Dermis microvascular lymphatic vessel endothelial cell (primary cell): ENCODE measurements around the gene ALK. TPM values are rescaled to one million over a fixed set of nuclear protein-coding genes. Genes with fewer than 3 reads are reported as not detected.
"Not testable (repeated sequence)": the region's sequence is repeated elsewhere in the genome, so short reads cannot be mapped to it uniquely, and the experiment has no call there.

ENCODE experiments used
- DNase-seq, 2 donors: peaks; one replicate each; pipeline versions ENCODE4 v3.0.0 to v3.0.0-alpha.2; 2010; ENCODE audit warnings: low read depth in 2 of 2
- total RNA-seq: library from RNA; depleted of rRNA; stranded (reverse); fragments of >200 nt; gene quantifications from 2 replicates; pipeline ENCODE4 v1.2.1, GENCODE V29; 2014

ALK gene
- total RNA-seq, 1 donor from 2014 or later = not detected

DNA sequence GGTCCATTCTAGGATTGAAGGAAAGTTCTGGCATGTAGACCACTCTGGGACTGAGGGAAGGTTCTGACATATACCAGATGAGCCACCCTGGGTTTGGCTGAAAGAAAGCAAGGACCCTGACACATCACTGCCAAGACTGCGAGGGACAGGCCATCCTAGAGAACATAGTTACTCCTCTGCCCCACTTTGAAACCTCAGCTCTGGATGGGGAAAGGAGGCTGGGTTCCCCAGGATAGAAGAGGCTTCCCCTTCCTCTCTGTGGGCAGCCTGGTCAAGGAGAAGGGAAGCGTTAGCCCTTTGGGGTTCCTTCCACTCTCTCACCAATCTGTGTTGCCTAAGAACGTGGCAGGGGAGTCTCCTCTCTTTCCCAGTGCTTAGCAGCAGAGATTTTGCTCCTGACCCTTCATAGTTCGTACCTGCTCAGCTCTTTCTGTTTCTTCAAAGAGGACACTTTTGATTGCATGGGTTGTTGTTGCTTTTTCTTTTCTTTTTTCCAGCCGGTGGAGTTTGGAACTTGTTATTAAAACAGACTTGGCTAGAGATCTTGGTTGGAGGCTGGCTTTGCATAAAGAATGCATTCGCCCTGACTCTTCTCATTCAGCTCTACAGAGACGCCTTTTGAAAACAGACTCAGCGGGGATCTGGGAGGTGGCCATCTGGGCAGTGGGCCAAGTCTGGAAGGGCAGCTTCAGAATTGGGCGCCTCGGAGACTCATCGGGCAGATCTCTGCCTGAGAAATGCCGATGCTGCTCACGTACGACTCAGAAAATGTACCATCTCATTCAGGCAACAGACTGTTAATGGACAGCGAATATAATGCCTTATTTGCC is 640.1 kb downstream of the ALK start:
- DNase-seq = no peak

DNA sequence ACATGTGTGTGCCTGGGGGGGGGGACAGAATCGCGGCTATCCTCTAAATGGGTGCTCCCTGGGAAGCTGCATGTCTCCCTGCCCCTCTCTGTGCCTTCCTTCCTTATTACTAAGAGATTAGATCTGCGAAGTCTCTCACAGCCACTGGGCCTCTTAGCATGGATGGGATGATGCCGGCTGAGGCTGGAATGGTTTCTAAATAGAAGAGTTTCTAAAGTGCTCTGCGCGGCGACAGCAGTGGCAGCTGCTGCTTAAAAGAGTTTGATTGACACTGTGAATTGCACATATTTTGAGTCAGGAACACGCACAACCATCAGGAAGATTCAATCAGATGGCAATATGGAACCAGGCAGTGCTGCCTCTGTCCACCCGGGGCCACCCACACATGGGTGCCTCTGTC is 642.4 kb downstream of the ALK start:
- DNase-seq = no peak

DNA sequence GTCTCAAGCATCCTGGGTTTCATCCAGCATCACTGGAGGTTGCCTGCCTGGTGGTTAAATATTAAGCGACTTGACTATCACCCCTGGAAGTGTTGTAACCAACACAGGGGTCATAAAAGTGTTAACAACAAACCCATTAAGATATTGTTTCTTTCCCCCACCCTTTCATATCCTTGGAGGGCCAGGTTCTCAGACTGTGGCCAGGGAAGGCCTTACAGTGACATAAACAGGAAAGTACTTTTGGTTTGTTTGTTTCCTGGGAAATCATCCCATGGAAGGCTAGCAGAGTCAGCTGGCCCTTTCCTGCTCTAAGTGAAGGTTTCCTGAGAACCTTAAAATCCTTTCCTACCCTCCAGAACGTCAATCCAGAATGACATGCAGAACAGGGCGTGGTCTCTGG is 645.2 kb downstream of the ALK start:
- DNase-seq = no peak

DNA sequence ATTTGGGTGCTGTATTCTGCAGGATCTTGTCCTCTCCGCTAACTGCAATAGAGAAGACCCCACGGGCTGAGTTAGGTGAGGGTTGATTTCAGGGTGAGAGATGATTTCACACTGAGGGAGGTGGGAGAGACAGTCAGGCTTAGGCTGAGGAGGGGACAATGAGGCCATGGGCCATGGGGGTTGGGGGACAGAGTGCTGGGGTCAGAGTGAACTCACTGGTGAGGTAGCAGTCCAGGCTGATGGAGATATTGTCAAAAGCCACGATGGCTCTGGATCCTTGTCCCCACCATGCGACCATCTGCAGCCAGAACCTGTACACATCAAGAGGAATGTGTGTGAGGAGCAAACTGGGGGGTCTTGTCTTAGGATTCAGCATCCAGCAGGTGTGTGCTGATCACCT is 646.2 kb downstream of the ALK start:
- DNase-seq = no peak

DNA sequence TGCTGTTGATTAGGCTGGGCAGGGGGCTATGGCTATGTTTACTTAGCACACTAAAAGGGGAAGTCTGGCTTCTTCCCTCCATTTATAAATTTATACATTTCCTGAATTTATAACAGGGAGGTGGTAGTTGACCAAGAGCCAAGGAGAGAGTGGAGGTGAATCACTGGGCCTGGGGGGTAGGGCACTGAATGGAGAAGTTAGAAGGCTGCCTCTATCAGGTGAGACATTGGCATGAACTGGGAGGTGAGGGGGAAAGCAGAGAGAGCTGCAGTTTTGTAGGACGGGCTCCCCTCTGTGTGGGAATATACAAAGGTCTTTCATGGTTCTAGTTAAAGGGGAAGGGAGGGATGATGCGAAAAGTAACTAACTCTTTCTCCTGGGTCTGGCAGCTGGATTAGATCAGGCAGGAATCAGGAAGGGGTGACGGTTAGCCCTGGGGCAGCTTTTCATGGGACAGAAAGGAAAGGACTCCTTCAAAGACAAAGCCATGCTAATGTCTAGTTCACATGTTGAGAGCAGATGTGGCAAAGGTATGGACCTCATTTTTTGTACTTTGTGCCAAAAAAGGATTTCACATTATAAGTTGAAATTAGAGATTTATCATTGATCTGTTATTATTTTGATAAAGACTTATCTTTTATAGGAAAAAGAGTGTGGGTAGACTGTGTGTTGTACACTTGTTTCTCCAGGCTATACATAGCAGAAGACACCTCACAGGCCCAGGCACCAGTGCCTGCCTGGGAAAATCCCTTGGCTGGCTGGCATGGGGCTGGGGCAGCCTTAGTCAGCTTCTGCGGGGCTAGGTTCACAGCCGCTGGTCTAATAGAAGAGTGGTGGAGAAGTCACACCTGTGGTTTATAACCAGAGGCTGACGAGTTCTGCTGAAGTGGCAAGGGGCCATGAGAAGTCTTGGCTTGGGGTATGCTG is 647.4 kb downstream of the ALK start:
- no peak for DNase-seq

DNA sequence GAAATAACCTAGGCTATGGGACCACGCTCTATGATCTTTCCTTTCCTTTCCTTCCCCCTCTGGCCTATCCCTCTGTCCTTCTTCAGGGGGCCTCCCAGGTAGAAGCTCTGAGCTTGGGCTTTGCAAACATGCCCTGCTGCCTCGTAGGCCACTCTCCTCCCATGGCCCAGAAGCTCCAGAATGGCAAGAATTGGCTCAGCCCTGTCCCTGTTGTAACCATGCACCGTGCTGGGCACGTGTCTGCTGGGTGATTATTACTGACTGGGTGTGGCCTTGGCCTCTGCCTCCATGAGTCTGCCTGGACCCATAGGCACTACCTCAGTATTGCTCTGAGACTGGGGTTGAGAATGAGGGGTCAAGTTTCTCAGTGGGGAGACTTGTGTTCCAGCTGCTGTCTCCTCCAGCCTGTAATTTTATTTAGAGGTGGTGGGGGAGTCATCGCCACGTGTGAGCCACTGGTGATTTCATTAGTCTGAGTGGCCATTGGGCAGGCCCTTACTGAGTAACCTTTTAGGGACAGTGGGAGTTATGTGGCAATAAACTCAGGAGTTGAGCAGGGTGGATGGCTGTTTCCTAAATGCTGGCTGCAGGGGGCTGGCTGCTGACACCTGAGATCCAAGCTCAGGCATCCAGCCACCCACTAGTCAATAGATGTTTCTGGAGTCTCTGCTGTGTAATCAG is 648.2 kb downstream of the ALK start:
- DNase-seq = no peak

DNA sequence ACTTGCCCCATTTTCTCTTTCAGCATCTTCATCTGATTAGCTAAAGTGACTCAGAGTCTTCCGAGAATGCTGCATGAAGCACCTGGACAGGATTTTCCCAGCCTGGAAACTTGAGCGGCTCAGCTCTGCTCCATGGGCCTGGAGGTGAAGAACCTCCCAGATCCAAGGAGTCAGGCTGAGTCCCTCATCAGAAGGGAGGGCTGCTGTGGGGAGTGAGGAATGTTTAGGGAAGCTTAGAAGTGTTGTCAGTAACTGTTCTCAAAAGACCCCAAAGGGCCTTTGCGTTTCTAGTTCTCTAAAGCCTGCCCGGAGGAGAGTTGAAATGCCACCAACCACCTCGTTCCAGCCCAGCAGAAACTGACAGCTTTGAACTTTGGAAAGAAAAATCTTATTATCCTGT is 649.1 kb downstream of the ALK start:
- no peak for DNase-seq

DNA sequence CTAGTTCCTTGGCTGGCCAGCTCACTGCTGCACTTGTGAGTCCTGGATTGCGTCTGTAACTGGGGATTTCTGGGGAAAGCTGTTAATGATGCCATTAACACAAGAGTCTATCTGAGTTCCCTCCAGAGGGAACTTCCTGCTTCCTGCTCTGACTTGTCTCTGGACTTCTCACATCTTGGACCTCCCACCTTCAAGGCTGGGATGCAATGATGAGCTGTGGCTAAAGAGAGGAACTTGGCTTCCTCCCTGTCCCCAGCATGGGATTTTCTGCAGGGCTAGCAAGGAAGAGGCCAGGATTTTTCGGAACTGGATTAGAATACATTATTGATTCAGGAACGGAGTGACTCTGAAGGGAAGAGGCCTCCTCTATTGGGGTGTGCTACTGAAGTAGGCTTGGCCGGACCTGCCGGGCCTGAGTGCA is 650.7 kb downstream of the ALK start:
- no peak for DNase-seq

DNA sequence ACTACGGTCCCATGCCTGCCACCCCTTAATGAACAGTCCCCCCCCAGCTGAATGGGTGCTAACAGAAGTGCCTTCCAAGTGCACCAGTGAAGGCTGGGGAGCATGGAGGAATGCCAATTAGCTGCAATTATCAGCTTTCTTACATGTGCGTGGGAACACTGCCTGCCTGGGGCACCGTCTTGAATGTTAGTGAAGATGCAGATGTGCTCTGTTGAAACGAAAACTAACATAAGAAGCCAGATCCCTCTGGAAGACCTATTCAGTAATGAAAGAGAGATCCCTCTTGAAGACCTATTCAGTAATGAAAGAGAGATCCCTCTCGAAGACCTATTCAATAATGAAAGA is 651.6 kb downstream of the ALK start:
- DNase-seq = no peak

DNA sequence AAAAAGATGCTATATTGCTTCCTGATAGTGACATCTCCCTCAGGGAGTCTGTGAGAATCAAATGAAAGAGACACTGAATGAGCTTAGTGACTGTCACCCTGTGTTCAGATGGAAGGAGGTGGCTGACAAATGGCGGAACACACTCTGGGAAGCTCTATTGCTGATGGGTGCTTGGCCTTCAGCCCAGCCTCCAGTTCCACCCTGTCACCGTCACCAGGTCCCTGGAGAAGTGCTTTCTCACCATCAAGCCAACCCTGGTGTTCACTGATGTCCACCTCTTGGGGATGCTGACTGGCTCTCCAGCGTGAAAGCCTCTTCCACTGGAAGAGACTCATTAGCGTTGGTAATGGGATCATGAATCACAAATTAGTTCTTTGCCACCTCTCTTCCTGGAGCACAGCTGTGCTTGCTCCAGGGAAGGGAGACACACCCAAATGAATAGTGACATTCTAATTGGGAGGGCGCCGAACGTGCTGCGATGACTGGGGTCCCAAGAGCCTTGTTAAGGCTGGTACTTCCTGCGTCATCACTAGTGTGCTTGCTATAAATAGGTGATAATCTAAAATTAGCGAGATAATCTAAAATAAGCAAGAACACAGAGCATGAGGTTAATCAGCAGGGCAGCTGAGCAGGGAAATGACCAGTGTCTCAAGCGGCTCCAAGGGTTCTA is 652.2 kb downstream of the ALK start:
- DNase-seq = no peak

DNA sequence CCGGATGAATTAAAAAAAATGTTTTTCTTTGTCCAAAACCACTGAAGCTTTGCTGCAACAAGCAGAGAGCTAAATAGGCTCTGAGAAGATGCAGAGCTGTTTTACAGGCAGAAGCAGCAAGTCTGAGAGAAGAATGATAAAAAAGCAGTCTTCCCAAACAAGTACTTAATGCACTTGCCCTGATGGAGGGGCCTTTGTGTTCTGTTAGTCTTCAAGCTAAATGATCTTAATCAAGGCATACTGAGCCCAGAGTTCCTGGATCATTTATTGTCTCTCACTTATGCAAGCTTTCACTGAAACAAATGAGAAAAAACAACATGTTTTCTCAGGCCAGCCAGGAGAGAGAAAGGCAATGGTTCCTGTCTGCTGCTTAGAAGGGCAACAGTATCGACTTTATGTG is 653.7 kb downstream of the ALK start:
- no peak for DNase-seq

DNA sequence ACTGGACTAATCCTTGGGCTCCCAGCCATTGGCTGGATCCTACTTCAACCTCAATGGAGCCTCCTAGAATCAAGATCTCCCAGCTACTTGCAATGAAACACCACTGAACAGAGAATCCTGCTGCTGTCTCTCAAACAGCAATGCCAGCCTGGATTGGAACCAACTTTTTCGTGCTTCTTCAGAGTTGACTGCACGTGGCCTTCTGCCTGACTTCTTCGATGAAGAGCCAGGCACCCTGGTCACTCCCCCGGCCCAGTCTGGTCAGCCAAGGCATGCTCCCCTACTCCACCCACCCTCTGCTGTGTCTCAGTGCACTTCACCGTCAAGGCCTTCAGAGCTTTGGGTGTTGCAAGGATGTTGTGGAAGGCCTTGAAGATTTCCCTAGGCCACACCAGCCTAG is 657.5 kb downstream of the ALK start:
- no peak for DNase-seq

DNA sequence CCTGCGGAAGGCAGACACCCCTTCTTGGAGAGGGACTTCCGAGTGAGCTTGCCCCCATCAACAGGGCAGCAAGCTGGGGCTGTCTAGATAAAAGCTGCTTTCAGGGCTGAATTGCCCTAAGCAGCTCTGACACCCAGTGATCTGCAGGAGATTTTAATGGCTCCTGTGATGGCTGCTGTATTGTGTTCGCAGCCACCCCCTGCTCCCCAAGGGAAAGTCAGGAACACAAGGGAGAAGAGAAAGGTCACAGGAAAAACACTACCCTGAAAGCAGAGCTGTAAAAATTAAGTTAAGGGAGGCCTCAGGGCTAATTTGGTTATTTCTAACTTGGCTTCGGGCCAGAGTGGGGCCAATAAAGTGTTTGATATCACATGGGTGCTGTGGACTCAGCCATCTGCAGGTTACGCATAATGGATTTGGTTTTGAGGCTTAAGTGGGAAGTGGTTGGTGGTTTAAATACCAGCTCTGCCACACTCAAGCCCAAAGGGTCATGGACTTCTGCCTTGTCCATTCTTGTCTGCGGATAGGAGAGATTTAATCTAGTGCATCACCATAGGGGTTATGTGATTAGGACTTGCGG is 658.6 kb downstream of the ALK start:
- no peak for DNase-seq

DNA sequence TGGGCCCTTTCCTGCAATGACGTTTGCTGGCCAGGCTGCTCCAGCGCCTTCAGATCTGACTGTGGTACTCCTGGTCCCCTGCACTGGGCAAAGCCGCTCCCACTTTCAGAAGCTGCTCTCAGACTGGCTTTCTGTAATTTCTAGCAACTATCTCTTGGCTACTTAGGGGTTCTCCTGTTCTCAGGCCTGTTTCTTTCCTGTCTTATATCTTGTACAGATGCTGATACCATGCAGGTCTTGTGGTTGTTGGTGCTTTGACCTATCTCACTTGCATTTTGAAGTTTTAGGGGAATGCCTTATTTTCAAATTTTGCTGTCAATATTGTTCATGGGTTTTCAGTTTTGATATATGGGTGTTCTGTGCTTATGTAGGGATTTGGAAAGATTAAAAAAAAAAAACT is 660.4 kb downstream of the ALK start:
- no peak for DNase-seq

DNA sequence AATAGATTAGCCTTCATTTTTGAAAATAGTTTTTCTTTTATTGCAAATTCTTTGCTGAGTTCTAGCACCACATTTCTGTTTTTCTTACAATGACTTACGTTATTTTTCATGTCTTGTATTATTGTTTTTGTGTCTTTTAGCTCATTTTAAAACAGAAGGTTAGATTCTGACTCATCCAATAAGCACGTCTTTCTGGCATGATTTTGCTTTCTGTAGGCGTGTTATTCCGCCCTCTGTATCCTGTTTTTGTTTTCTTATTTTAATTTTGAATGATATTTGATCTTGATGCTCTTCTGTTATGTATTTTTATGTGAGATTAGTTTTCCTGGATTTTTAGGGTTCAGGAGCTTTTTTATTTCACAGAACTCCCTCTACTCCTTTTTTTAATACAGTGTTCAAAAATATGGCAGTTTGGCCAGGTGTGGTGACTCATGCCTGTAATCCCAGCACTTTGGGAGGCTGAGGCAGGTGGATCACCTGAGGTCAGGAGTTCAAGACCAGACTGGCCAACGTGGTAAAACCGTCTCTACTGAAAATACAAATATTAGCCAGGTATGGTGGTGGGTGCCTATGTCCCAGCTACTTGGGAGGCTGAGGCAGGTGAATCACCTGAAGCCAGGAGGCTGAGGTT is 661.1 kb downstream of the ALK start:
- peak in 1 of 2 donors; percentile 76 for DNase-seq

DNA sequence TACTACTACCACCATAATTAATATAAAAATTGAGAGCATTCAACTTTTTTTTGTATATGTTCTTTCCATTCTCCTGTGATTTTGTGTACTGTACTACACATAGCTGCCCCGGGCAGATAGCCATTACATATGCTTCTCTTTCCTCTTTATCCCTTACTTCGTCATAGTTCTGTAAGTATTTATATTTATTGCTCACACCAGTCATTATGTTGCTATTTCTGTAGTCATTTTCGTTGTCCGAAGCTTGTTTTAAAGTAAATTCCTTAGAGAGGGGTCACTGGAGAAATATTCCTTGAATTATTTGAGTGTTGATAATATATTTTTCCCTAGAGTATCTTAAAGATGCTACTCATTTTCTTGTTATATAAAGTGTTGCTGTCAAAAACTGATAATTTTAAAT is 662.2 kb downstream of the ALK start:
- peak in 1 of 2 donors; percentile 22 for DNase-seq

DNA sequence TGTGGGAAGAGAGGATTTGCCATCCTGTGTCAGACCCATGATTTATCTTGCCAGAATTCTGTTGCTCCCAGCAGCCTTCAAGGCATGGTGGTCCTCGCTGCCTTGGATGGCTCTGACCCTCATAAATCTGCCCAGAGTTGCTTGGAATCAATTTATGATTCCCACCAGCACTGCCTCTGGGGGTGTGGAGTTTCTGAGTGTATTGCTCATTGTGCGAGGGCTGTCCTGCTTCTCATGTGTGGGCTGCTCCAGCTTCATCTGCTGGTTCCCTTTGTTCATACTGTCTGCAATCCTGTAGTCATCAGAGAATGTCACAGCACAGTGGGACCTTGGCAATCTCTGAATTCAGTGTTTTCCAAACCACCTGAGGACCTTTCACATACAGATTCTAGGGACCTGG is 666.4 kb downstream of the ALK start:
- DNase-seq = no peak

DNA sequence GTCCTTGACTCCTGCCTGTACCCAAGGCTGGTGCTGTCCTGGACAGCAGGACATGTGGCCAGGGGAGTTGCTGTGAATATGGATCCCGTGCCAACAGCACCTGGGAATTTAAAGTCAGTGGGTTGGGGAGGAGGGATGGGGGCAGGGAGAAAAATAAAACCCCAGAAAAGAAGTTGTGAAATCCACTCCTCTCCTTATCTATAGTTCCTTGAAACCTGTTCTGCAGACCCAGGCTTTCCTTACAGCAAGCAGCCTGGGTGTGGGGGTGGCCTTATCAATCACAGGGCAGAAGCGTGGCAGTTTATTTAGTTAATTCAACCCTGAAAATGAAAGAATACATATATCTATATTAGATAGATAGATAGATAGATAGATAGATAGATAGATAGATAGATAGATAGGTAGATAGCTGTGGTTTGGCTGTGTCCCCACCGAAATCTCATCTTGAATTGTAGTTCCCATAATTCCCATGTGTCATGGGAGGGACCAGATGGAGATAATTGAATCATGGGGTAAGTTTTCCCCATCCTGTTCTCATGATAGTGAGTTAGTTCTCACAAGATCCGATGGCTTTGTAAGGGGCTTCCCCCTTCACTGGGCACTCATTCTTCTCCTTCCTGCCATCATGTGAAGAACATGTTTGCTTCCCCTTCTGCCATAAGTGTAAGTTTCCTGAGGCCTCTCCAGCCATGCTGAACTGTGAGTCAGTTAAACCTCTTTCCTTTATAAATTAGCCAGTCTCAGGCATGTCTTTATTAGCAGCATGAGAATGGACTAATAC is 667.7 kb downstream of the ALK start:
- DNase-seq = not testable (repeated sequence)

DNA sequence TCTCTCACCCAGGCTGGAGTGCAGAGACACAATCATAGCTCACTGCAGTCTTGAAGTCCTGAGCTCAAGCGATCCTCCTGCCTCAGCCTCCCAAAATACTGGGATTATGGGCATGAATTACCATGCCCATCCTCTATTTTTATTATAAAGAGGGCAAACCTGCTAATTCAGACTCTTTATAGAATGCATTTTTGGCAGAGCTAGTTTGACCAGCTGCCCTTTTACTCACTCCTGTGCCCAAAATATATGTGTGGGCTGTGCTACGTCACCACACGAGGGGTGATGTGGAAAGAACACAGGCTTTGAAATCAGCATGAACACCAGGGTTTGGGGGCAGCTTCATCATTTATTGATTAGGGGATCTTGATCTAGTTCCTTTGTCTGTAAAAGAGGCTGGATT is 668.4 kb downstream of the ALK start:
- no peak for DNase-seq

DNA sequence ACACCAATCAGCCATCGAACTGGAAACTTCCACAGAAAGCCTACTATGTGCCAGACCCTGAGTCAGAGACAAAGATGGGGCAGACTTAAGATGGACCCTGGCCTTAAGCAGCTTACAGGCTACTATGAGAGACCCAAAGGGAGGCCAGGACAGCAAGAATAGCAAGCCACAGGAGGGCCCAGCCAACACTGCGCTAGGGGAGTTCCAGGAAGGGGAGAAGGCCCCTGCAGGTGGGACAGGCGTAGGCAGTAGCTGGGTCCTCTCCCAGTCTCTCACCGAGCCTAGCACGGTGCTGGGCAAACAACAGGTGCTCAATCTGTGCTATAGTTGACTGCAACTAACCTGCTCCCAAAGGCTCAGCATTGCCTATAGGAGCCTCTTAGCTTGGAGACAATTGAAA is 670.0 kb downstream of the ALK start:
- no peak for DNase-seq
